Left ventricle myocardium superior (tissue), 1 donor: Measurements from ENCODE around the gene TMEM131L. TPM values are rescaled to one million over a fixed set of nuclear protein-coding genes. Genes with fewer than 3 reads are reported as not detected.
"Not testable (repeated sequence)": the region's sequence is repeated elsewhere in the genome, so short reads cannot be mapped to it uniquely, and the experiment has no call there.

Source experiments
- ATAC-seq: fragments of 200-7000 bp; cut with Tn5 transposase; one replicate; pipeline ENCODE4 v1.9.1; 2020; ENCODE audit warnings: mild to moderate bottlenecking, moderate library complexity
- DNase-seq: peaks from one replicate; pipeline ENCODE4 v3.0.0-alpha.2; 2020
- intact Hi-C: fragments of 100-400 bp; cut with micrococcal nuclease; formaldehyde crosslinking; loops from one replicate; pipeline ENCODE4 v1.11.0; 2022
- long read RNA-seq: library from polyadenylated mRNA; unstranded; transcript quantifications from one replicate; pipeline ENCODE4 v2.0.0, GENCODE V29; 2021
- total RNA-seq: library from RNA; stranded (reverse); fragmentation: NEBNext Ultra II Directional; extraction: Animal tissue kit (Norgen Biotek cat#: 25700); gene quantifications from one replicate; pipeline ENCODE4 v1.2.1, GENCODE V29; 2021
- donor health status: DM: no; HTN: yes; CAD: no; lungs with severe emphysema.

The TMEM131L gene
- 16.8 TPM for total RNA-seq
- long read RNA-seq, full-length matches to known transcripts: 8 of 19 reads
- long read RNA-seq, partial matches to known transcripts: 4 of 19 reads
- long read RNA-seq, other reads (novel, unspliced or antisense): 7 of 19 reads

GRCh38 chr4:153466081-153466948, at the start of gene TMEM131L:
Gene TMEM131L (plus strand): TSS chr4:153466360. CDS start chr4:153466398, 38 bp downstream.
- peak; percentile 90 for ATAC-seq
- intact Hi-C loops: loop anchor here (10.0 kb wide), 1 partner anchor 108 kb away; no protein-coding TSS in a partner anchor
- peak; percentile 86 for DNase-seq

DNA sequence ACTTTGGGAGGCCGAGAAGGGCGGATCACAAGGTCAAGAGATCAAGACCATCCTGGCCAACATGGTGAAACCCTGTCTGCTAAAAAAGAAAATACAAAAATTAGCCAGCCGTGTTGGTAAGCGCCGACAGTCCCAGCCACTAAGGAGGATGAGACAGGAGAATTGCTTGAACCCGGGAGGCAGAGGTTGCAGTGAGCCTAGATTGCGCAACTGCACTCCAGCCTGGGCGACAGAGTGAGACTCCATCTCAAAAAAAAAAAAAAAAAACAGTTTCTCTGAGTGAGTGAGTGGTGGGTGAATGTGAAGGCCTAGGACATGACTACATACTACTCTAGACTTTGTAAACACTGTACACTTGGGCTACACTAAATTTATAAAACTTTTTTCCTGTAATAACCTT, 49.7 kb upstream of the TMEM131L start:
- ATAC-seq, intact Hi-C loops, DNase-seq: not testable (repeated sequence)

DNA sequence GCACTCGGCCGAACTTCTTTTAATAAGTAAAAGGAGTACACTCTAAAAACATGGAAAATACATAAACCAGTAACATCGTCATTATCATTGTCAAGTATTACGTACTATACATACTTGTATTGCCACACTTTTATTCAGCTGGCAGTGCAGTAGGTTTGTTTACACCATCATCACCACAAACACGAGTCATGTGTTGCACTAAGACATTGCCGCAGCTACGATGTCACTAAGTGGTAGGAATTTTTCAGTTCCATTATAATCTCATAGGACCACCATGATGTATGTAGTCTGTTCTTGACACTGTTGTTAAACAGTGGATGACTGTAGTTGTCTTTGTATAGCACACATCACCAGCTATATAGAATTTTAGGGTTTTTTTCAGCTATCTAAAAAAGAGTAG, 48.0 kb upstream of the TMEM131L start:
- intact Hi-C loops: no loop called here
- DNase-seq (no peak), ATAC-seq (no peak)

DNA sequence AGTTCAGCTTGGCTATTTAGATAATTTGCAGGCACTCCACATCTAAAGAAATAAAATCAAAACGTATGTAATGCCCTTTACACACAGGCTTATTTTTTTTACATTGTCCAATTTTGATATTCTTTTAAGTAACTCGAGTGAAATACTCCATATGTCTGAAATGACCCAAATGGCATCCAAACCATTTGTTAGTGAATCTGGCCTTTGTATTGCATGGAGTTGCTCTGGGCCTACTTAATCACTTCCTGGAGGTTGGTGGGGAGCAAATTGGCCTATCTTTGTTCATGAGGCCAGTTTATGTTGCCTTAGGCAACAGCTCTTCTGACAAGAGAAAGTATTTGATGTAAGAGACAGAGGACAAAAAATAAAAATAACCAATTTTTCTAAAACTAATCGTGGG, 47.6 kb upstream of the TMEM131L start:
- DNase-seq (no peak), ATAC-seq (no peak)
- intact Hi-C loops: no loop called here

GRCh38 chr4:153419029-153419428, 47.1 kb upstream of the TMEM131L start:
- no peak for DNase-seq
- no peak for ATAC-seq
- intact Hi-C loops: no loop called here

GRCh38 chr4:153419673-153420278, 46.4 kb upstream of the TMEM131L start:
- no peak for DNase-seq
- intact Hi-C loops: no loop called here
- no peak for ATAC-seq

GRCh38 chr4:153420361-153420760, 45.8 kb upstream of the TMEM131L start:
- intact Hi-C loops: no loop called here
- ATAC-seq: no peak

GRCh38 chr4:153421941-153422340, 44.2 kb upstream of the TMEM131L start:
- ATAC-seq: no peak
- DNase-seq: no peak
- intact Hi-C loops: no loop called here

More at GRCh38 chr4:153420361-153420760, 45.8 kb upstream of the TMEM131L start:
- no peak for DNase-seq

GRCh38 chr4:153426207-153426885, 39.8 kb upstream of the TMEM131L start:
- intact Hi-C loops: no loop called here
- ATAC-seq: no peak

DNA sequence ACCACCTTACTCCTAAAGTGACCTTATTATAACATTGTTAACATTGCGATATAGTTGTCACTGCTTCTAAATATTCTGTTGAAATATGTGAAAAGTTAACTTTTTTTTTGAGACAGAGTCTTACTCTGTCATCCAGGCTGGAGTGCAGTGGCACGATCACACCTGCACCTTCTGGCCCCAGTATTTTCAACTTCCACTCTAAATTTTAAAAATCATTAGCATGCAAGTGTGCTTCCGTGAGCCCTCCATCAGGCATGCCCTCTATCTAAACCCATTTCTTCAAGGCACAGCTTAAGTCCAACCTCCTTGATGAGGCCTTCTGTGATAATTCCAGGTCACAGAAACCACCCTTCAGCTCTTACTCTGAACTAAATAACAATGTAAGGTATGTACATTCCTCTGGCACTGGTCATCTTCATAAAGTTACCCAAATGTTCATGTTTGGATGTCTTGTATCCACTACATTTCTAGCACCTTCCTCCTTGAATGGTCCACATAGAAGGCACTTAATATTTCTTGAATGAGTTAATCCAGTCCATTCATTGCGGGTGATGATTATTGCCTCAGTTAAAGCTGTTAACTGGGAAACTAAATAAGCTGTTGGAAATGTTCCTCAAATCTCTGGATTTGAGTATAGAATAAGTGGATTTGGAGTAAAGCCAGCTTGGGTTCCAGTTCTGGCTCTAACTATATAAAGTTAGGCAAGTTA, 38.6 kb upstream of the TMEM131L start:
- DNase-seq (no peak), ATAC-seq (no peak)
- intact Hi-C loops: no loop called here

More at GRCh38 chr4:153426207-153426885, 39.8 kb upstream of the TMEM131L start:
- no peak for DNase-seq

DNA sequence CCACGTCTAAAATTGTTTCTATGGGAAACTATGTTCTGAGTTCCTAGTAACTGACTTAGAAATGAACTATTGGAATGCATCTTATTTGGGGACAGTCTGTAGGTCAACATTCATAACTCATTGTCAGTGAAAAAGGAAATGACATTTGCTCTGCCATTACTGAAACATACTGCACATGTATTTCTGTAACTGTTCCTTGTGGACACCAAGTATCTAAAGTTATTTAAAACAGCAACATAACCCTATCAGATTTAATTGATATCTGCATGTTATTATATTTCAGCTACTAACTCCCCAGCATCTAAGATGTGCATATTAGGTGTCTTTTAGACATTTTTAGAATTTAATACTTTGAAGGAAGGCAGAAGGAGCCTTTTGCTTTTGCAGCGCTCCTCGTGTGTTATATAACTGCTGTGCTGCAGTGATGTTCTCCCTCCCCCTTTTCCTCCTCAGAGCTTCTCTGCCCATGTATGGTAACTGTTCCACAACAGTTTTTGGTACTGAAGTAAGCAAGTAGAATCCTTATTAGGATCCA, 37.2 kb upstream of the TMEM131L start:
- no peak for DNase-seq
- no peak for ATAC-seq
- intact Hi-C loops: no loop called here

DNA sequence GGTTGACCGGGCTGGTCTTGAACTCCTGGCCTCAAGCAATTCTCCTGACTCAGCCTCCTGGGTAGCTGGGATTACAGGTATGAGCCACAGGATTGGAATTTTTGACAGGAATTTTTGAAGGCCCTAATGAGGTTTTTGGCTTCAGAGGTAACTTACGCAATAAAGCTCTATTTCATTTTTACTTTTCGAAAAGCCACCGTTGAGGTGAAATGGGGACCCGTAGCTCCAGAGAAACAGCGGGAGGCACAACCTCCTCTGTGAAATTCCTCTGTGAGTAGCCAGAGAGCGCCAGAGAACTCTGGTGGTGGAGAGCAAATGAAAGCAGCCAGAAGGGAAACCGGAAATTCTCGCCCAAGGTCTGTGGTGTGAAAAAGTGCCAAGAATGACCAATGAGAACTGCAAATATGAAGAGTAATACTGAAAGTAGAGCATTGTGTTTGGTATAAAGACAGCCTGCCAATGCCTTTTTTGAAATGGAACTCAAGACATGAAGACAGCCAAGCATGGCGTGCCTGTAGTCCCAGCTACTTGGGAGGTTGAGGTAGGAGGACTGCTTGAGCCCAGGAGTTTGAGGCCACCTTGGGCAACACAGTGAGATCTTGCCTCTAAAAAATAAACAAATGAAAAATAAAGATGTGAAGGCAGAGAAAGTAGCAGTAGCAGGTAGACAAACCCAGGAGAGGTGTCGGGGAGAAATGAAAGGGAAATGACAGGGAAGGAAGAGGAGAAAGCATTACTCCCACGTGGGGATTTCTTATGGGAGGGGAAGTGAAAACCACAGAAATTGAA, 33.0 kb upstream of the TMEM131L start:
- ATAC-seq: peak; percentile 86
- intact Hi-C loops: loop anchor here (2.0 kb wide), 1 partner anchor 142 kb away; no protein-coding TSS in a partner anchor
- DNase-seq: peak; percentile 46

DNA sequence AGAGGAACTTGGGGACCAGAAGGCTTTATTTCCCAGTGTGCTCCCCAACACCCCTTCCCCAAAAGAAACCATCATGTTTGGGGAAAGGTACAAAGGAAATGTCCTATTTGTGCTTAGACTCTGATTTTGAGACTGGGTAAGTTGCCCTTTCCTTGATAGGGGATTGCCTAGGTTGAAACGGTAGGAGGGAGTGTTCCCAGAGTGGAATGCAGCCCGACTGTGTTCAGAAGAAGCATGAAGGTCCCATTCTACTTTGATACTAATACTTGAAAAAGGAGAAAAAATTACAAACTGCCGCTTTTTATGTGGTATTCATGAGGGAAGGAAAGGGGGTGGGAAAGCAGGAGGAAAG, 32.4 kb upstream of the TMEM131L start:
- ATAC-seq: no peak
- DNase-seq: no peak
- intact Hi-C loops: loop anchor here (2.0 kb wide), 1 partner anchor 141 kb away; no protein-coding TSS in a partner anchor

GRCh38 chr4:153434190-153434589, 32.0 kb upstream of the TMEM131L start:
- no peak for ATAC-seq
- DNase-seq: no peak
- intact Hi-C loops: no loop called here

DNA sequence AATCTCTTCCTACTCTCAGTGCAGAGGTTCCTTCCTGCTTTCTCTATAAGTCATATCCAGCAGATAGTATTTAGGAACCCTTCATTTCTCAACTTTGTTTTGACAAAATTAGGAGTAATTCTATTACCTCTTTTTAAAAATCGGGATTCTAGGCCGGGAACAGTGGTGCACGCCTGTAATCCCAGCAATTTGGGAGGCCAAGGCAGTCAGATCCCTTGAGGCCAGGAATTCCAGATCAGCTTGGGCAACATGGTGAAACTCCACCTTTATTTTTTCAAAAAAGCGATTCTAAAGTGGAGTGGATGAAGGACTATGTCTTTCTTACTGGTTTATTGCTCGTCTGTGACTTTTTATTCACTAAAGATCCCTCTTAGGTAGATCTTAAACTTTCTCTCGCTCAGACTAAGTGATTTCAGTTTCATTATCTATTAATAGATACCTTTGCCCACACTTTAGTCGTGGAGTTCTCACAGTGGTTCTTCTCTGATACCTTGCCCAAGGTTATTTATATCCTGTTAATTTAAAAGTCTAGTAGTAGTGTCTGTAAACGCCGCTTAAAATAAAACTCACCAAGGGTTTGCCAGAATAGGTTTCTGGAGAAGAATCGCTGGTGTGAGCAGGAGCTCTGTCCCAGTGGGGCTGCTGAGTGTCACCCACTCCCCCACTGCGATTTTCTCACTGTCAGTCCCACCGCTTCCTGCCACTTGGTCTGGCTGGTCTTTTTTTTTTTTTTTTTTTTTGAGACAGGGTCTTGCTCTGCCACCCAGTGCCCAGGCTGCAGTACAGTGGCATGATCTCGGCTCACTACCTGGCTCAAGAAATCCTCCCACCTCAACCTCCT, 27.0 kb upstream of the TMEM131L start:
- peak; percentile 93 for ATAC-seq
- intact Hi-C loops: no loop called here
- no peak for DNase-seq

- intact Hi-C loops: no loop called here
- ATAC-seq: no peak
These were observed 26.3 kb upstream of the TMEM131L start for GRCh38 chr4:153439831-153440230.

DNA sequence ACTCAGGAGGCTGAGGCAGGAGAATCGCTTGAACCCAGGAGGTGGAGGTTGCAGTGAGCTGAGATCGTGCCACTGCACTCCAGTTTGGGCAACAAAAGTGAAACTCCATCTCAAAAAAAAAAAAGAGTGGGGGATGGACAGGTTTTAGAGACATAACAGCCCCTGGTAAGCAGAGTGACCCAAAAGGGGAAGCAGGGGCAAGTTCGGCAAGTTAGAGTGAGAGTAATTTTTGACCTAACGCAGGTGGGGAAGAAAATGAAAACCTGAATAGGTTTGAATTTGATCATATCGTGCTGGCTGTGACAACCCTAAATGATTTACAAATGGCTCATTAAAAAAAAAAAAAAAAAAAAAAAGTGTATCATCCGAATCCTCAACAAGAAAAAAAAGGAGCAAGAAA, 25.7 kb upstream of the TMEM131L start:
- no peak for ATAC-seq
- intact Hi-C loops: no loop called here
- DNase-seq: no peak

More at GRCh38 chr4:153439831-153440230, 26.3 kb upstream of the TMEM131L start:
- DNase-seq: no peak
